ENCODE data around the gene ENDOU. TPM values are rescaled to one million over a fixed set of nuclear protein-coding genes. Genes with fewer than 3 reads are reported as not detected.

ENDOU gene, protein sequence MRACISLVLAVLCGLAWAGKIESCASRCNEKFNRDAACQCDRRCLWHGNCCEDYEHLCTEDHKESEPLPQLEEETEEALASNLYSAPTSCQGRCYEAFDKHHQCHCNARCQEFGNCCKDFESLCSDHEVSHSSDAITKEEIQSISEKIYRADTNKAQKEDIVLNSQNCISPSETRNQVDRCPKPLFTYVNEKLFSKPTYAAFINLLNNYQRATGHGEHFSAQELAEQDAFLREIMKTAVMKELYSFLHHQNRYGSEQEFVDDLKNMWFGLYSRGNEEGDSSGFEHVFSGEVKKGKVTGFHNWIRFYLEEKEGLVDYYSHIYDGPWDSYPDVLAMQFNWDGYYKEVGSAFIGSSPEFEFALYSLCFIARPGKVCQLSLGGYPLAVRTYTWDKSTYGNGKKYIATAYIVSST
- total RNA-seq: not detected in 2 replicates

DNA sequence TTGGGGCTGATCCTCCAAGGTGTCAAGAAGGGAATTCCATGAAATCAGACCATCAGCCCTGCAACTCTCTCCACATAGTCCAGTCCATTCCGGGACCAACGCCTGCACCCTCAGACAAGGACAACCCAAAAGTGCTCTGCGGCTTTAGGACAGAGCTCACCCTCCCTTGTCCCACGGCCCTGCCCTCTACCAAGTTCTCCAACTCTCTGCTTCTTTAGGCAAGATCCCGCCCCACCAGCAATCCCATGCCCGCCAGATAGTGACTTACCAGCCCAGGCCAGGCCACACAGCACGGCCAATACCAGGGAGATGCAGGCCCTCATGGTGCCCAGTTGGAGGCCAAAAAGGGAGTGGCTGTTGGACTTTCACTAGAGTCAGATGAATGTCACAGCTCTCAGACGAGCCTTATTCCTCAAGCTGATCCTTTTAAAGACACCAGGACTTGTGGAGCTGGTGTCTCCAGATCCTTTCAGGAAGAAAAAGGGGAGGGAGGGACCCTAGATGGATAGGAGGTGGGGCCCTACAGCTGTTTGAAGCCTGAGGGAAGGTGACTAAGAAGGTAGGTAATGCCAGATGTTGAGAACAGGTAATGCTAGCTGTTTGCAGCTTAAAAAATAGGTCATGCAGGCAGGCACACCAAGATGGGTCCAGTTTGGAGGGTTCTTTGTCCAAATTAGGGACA lies at the start of gene ENDOU:
TSS of gene ENDOU (minus strand) at position 400 of the 682 bp plus-strand sequence. CDS start at position 323, 77 bp downstream.
- no peak within 1 kb of the TSS for H3K4me3 ChIP-seq (ENCODE audit: low read depth, low read length)
- no peak for DNase-seq (ENCODE audit: low read depth)
- TF ChIP-seq, protein P1, sequence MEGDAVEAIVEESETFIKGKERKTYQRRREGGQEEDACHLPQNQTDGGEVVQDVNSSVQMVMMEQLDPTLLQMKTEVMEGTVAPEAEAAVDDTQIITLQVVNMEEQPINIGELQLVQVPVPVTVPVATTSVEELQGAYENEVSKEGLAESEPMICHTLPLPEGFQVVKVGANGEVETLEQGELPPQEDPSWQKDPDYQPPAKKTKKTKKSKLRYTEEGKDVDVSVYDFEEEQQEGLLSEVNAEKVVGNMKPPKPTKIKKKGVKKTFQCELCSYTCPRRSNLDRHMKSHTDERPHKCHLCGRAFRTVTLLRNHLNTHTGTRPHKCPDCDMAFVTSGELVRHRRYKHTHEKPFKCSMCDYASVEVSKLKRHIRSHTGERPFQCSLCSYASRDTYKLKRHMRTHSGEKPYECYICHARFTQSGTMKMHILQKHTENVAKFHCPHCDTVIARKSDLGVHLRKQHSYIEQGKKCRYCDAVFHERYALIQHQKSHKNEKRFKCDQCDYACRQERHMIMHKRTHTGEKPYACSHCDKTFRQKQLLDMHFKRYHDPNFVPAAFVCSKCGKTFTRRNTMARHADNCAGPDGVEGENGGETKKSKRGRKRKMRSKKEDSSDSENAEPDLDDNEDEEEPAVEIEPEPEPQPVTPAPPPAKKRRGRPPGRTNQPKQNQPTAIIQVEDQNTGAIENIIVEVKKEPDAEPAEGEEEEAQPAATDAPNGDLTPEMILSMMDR (conservative IDR thresholded peaks at IDR 0.05; ENCODE audit: low read depth, low read length): no peak

DNA sequence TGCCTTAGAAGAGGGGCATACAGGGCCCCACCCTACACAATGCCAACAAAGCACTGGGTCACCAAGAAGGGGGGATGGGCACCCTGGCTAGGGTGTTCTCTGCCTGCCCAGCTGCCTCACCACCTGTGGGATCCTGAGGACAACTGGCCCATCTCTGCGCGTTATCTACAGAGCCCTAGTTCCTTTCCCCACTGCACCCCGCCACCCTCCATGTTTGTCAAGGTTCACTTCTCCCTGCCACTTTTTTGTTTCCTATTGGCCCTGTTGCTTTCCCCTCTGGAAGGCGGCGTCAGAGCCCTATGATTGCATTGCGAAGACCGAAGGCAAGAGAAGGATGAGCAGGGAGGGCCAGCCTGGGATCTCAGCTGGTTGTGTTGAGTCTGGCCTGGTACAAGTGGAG lies 49.4 kb upstream of the ENDOU start:
- peak overlapping the region; percentile 85 for H3K4me3 ChIP-seq (ENCODE audit: low read depth, low read length)
- DNase-seq (ENCODE audit: low read depth): no peak
- TF ChIP-seq, protein P1 (conservative IDR thresholded peaks at IDR 0.05; ENCODE audit: low read depth, low read length): no peak

DNA sequence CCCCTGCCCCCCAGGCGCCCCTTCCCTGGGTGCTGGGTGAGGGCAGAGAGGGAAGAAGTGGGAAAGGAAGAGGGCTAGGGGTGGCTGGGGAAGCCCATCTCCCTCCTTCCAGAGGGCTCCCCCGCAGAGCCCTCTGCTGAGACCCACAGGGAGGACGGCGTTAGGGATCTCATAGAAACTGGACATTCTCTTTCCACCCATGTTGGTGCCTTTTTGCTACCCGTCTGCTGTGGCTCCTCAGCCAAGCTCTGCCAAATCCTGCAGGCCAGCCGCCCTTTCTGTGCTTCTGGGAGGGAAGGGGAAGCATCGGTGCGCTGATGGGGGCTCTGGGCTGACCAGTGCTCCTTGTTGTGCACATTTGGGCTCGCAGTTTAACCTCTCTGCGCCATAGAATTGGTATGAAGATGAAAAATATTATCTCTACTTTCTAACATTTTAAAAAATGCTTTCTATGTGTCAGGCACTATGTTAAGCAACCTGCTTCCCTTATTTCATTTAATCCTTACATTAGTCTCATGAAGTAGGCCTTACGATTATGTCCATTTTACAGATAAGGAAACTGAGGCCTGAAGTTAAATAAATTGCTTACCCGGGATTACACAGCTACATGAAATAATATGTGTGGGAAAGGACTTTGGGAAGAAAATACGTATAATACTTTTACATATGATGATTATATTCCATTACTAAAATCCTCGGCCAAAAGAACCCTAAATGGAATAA lies 48.7 kb upstream of the ENDOU start:
- peak overlapping the region; percentile 85 for H3K4me3 ChIP-seq (ENCODE audit: low read depth, low read length)
- no peak for DNase-seq (ENCODE audit: low read depth)
- TF ChIP-seq, protein P1 (conservative IDR thresholded peaks at IDR 0.05; ENCODE audit: low read depth, low read length): no peak

DNA sequence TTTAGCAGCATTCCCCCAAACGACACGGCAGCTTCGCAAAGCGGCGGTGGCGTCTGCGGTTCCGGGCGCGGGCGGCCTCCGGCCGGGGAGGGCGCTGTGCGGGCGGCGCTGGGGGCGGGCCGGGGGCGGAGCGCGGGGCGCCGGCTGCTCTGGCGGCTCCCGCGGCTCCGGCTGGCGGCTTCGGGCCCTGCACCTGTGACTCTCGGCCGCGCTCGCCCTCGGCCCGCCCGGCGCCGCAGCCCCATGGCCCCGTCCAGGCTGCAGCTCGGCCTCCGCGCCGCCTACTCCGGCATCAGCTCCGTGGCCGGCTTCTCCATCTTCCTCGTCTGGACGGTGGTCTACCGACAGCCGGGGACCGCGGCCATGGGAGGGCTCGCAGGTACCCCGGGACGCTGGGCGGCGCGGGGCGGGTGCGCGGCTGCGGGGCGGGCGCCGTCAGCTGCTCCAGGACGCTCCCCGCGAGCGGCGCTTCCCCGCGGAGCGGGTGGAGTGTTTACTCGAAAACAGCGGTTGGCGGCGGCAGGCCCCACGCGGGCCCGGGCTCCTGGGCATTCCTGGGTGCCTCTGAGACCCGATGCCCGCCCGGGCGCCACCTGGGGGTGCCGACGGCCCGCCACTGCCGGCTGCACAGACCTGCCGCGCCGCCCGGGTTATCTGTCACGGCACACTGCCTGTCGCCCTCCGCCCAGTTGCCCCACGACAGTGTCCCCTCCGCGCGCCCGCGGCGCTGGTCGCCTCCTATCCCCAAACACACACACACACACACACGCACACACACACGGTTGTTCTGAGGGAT lies 48.0 kb upstream of the ENDOU start, which contains the start of gene SLC48A1:
TSS of gene SLC48A1 (plus strand) at position 177 of the 796 bp plus-strand sequence. CDS start at position 244, 67 bp downstream.
- TF ChIP-seq, protein P1 (conservative IDR thresholded peaks at IDR 0.05; ENCODE audit: low read depth, low read length): peak; percentile 30
- DNase-seq (ENCODE audit: low read depth): no peak

DNA sequence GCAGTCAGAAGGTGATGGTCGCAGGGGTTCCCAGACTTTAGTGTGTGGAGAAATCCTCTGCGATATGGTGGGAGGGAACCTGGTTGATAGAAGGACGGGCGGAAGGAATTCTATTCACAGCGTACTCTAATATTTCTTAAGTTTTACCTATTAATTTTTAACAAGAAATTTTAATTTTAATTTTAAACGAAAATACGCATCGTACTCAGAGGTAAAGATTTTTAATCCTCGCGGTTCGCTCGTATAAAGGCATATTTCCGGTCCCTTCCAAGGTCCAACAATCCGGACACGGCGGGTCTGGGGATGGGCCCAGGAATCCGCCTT lies 47.4 kb upstream of the ENDOU start:
- peak overlapping the region; percentile 85 for H3K4me3 ChIP-seq (ENCODE audit: low read depth, low read length)
- TF ChIP-seq, protein P1 (conservative IDR thresholded peaks at IDR 0.05; ENCODE audit: low read depth, low read length): no peak
- DNase-seq (ENCODE audit: low read depth): no peak

More for the DNA sequence above, 48.0 kb upstream of the ENDOU start, which contains the start of gene SLC48A1:
- peak within 1 kb of the TSS; percentile 85 for H3K4me3 ChIP-seq (ENCODE audit: low read depth, low read length)

DNA sequence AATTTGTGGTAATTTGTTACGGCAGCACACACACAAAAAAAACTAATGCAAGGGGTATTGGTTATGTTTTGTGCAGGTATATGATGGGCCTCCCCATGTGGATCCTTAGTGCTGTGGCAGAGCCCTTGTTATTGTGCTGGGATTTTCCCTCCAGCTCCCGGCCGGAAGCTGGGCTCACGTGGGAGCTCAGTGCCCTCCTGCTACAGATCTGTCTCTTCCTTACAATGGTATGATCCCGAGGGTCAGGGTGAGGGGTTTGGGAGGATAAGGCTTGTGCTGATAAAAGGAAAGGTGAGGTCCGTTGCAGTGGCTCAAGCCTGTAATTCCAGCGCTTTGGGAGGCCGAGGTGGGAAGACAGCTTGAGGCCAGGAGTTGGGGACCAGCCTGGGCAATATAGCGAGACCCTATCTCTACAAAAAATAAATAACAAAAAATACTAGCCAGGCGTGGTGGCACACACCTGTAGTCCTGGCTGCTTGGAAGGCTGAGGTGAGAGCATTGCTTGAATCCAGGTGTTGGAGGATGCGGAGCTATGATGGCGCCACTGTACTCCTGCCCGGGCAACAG lies 46.9 kb upstream of the ENDOU start:
- no peak for DNase-seq (ENCODE audit: low read depth)
- H3K4me3 ChIP-seq (ENCODE audit: low read depth, low read length): peak overlapping the region; percentile 85
- TF ChIP-seq, protein P1 (conservative IDR thresholded peaks at IDR 0.05; ENCODE audit: low read depth, low read length): no peak

Measured in epithelial cell of proximal tubule (primary cell).